CD4-positive, CD25-positive, alpha-beta regulatory T cell (primary cell): ENCODE data around the gene IRX4. TPM values are rescaled to one million over a fixed set of nuclear protein-coding genes. Genes with fewer than 3 reads are reported as not detected.

Experiments used
- ATAC-seq, 2 donors: fragments of 150-1000 bp; cut with Tn5 transposase; one replicate each; pipeline ENCODE4 v1.10.0; 2021; ENCODE audit warnings: low read depth in 2 of 2, moderate number of reproducible peaks in 2 of 2, moderate library complexity in 1 of 2
- DNase-seq, 3 donors: peaks; one replicate each; pipeline versions ENCODE4 v3.0.0 to v3.0.0-alpha.2; 2012 to 2022; ENCODE audit warnings: mixed read lengths in 1 of 3
- H3K27ac ChIP-seq: one replicate; pipeline ENCODE4 v1.7.0; 2013; ENCODE audit warnings: mild to moderate bottlenecking, low read length; ENCODE audit not compliant: insufficient read depth, poor library complexity, severe bottlenecking
- H3K27me3 ChIP-seq: one replicate; pipeline ENCODE4 v1.7.0; 2013; ENCODE audit warnings: low read length; ENCODE audit not compliant: control insufficient read depth, insufficient read depth
- H3K36me3 ChIP-seq: one replicate; pipeline ENCODE4 v1.7.0; 2013; ENCODE audit warnings: mild to moderate bottlenecking, low read length, moderate library complexity; ENCODE audit not compliant: control insufficient read depth, insufficient read depth
- H3K4me1 ChIP-seq: 2 replicates; pipeline ENCODE4 v1.7.0; 2013; ENCODE audit warnings: mild to moderate bottlenecking, low read length; ENCODE audit not compliant: insufficient read depth, control insufficient read depth, poor library complexity, severe bottlenecking
- H3K4me3 ChIP-seq: one replicate; pipeline ENCODE4 v1.7.0; 2013; ENCODE audit warnings: low read depth, mild to moderate bottlenecking, low read length, moderate library complexity
- H3K9me3 ChIP-seq, 2 experiments: 1 replicate in 1 of 2; 2 replicates in 1 of 2; pipeline ENCODE4 v1.7.0; 2013; ENCODE audit warnings: low read length in 2 of 2, mild to moderate bottlenecking in 1 of 2, moderate library complexity in 1 of 2; ENCODE audit not compliant: control insufficient read depth in 2 of 2
- H3K27ac Mint-ChIP-seq, 3 donors: one replicate each; pipeline ENCODE4 v1.8.0; 2020 to 2022; ENCODE audit warnings: mild to moderate bottlenecking in 3 of 3, mixed read lengths in 3 of 3, moderate library complexity in 2 of 3
- H3K27me3 Mint-ChIP-seq: one replicate; pipeline ENCODE4 v1.8.0; 2022; ENCODE audit warnings: mild to moderate bottlenecking, mixed read lengths
- H3K36me3 Mint-ChIP-seq: one replicate; pipeline ENCODE4 v1.8.0; 2020; ENCODE audit warnings: mixed read lengths
- H3K4me1 Mint-ChIP-seq, 4 donors: one replicate each; pipeline ENCODE4 v1.8.0; 2020 to 2022; ENCODE audit warnings: mixed read lengths in 4 of 4, mild to moderate bottlenecking in 1 of 4
- H3K4me3 Mint-ChIP-seq, 4 donors: one replicate each; pipeline ENCODE4 v1.8.0; 2020 to 2022; ENCODE audit warnings: mild to moderate bottlenecking in 4 of 4, mixed read lengths in 4 of 4, moderate library complexity in 3 of 4
- H3K9me3 Mint-ChIP-seq, 7 donors: one replicate each; pipeline ENCODE4 v1.8.0; 2020 to 2022; ENCODE audit warnings: mixed read lengths in 7 of 7, mild to moderate bottlenecking in 3 of 7, moderate library complexity in 2 of 7
- polyA plus RNA-seq, 4 donors: library from polyadenylated mRNA; unstranded; fragments of 300-500 nt; fragmentation: Illumina TruSeq; gene quantifications; one replicate each; pipeline ENCODE4 v1.2.3, GENCODE V29; 2021
- total RNA-seq: library from RNA; stranded (reverse); gene quantifications from one replicate; pipeline ENCODE4 v1.2.3, GENCODE V29; 2022

The IRX4 gene
- total and polyA plus RNA-seq, 5 donors from 2014 or later, result not detected

GRCh38 chr5:1883925-1884677, 1.4 kb upstream of the IRX4 start:
- Mint-ChIP-seq H3K4me1 (peaks cover 0 to 23% (median 4%) of the 10 kb centered on the region in 4 donors), H3K36me3 (no peaks in the 10 kb centered on the region), H3K4me3 (peak overlapping the region in 2 of 4 donors; percentile 50 to 68), H3K27ac (no peak overlapping the region), H3K9me3 (no peaks in the 10 kb centered on the region), H3K27me3 (peaks cover 48% of the 10 kb centered on the region)
- no peaks in the 10 kb centered on the region for H3K36me3 ChIP-seq
- no peak overlapping the region for H3K27ac ChIP-seq
- H3K4me3 ChIP-seq, result no peak overlapping the region
- H3K4me1 ChIP-seq, result peaks cover 20% of the 10 kb centered on the region
- H3K9me3 ChIP-seq, result no peaks in the 10 kb centered on the region
- ATAC-seq, result no peak
- DNase-seq, result no peak
- H3K27me3 ChIP-seq, result no peaks in the 10 kb centered on the region

- Mint-ChIP-seq H3K27ac (no peak overlapping the region), H3K9me3 (no peaks in the 10 kb centered on the region), H3K27me3 (peaks cover 44% of the 10 kb centered on the region), H3K36me3 (no peaks in the 10 kb centered on the region), H3K4me3 (peak overlapping the region in 1 of 4 donors; percentile 39), H3K4me1 (peaks cover 0 to 21% (median 4%) of the 10 kb centered on the region in 4 donors)
- no peak overlapping the region for H3K4me3 ChIP-seq
- ATAC-seq (no peak), DNase-seq (no peak)
- no peaks in the 10 kb centered on the region for H3K9me3 ChIP-seq
- no peak overlapping the region for H3K27ac ChIP-seq
- no peaks in the 10 kb centered on the region for H3K27me3 ChIP-seq
- no peaks in the 10 kb centered on the region for H3K36me3 ChIP-seq
- H3K4me1 ChIP-seq, result peaks cover 20% of the 10 kb centered on the region
Observed at GRCh38 chr5:1883120-1883924, 597 bp upstream of the IRX4 start.

GRCh38 chr5:1881731-1882336, 891 bp downstream of the IRX4 start:
- Mint-ChIP-seq H3K36me3 (no peaks in the 10 kb centered on the region), H3K27ac (no peak overlapping the region), H3K27me3 (peaks cover 52% of the 10 kb centered on the region), H3K4me3 (no peak overlapping the region), H3K4me1 (peaks cover 0 to 23% (median 4%) of the 10 kb centered on the region in 4 donors), H3K9me3 (no peaks in the 10 kb centered on the region)
- H3K27ac ChIP-seq, result no peak overlapping the region
- H3K4me1 ChIP-seq, result peaks cover 20% of the 10 kb centered on the region
- H3K4me3 ChIP-seq, result no peak overlapping the region
- H3K9me3 ChIP-seq, result no peaks in the 10 kb centered on the region
- DNase-seq (no peak), ATAC-seq (no peak)
- no peaks in the 10 kb centered on the region for H3K36me3 ChIP-seq
- peaks cover 6% of the 10 kb centered on the region for H3K27me3 ChIP-seq

- H3K27ac Mint-ChIP-seq, result no peak overlapping the region
- H3K9me3 Mint-ChIP-seq, result no peaks in the 10 kb centered on the region
- Histone ChIP-seq H3K4me3 (no peak overlapping the region), H3K36me3 (no peaks in the 10 kb centered on the region), H3K27ac (no peak overlapping the region), H3K9me3 (no peaks in the 10 kb centered on the region), H3K27me3 (peaks cover 6% of the 10 kb centered on the region), H3K4me1 (peaks cover 20% of the 10 kb centered on the region)
- DNase-seq, result no peak
- no peak overlapping the region for H3K4me3 Mint-ChIP-seq
- peaks cover 54% of the 10 kb centered on the region for H3K27me3 Mint-ChIP-seq
- ATAC-seq, result no peak
- no peaks in the 10 kb centered on the region for H3K36me3 Mint-ChIP-seq
- H3K4me1 Mint-ChIP-seq, result peaks cover 0 to 23% (median 4%) of the 10 kb centered on the region in 4 donors
Observed at GRCh38 chr5:1881098-1881572, 1.6 kb downstream of the IRX4 start.

GRCh38 chr5:1880377-1881025, 2.2 kb downstream of the IRX4 start:
- H3K36me3 Mint-ChIP-seq, result no peaks in the 10 kb centered on the region
- Histone ChIP-seq H3K4me1 (peaks cover 20% of the 10 kb centered on the region), H3K27me3 (peaks cover 6% of the 10 kb centered on the region), H3K4me3 (no peak overlapping the region), H3K27ac (no peak overlapping the region), H3K36me3 (no peaks in the 10 kb centered on the region), H3K9me3 (no peaks in the 10 kb centered on the region)
- DNase-seq (no peak), ATAC-seq (no peak)
- peaks cover 56% of the 10 kb centered on the region for H3K27me3 Mint-ChIP-seq
- peaks cover 0 to 26% (median 4%) of the 10 kb centered on the region in 4 donors for H3K4me1 Mint-ChIP-seq
- H3K9me3 Mint-ChIP-seq, result peaks cover 0 to 2% (median 0%) of the 10 kb centered on the region in 7 donors
- no peak overlapping the region for H3K4me3 Mint-ChIP-seq
- no peak overlapping the region for H3K27ac Mint-ChIP-seq

- Histone ChIP-seq H3K9me3 (no peaks in the 10 kb centered on the region), H3K4me3 (no peak overlapping the region), H3K36me3 (no peaks in the 10 kb centered on the region), H3K27me3 (peaks cover 6% of the 10 kb centered on the region), H3K27ac (no peak overlapping the region), H3K4me1 (peaks cover 20% of the 10 kb centered on the region)
- no peak overlapping the region for H3K27ac Mint-ChIP-seq
- H3K36me3 Mint-ChIP-seq, result no peaks in the 10 kb centered on the region
- DNase-seq (no peak), ATAC-seq (no peak)
- peaks cover 0 to 2% (median 0%) of the 10 kb centered on the region in 7 donors for H3K9me3 Mint-ChIP-seq
- peaks cover 57% of the 10 kb centered on the region for H3K27me3 Mint-ChIP-seq
- H3K4me1 Mint-ChIP-seq, result peaks cover 0 to 24% (median 4%) of the 10 kb centered on the region in 4 donors
- H3K4me3 Mint-ChIP-seq, result peak overlapping the region in 2 of 4 donors; percentile 43 to 47
Observed at GRCh38 chr5:1879292-1880263, 3.1 kb downstream of the IRX4 start.
